Measurements from ENCODE around the gene NFIA.
"Not testable (repeated sequence)": the region's sequence is repeated elsewhere in the genome, so short reads cannot be mapped to it uniquely, and the experiment has no call there.

Gene NFIA

DNA sequence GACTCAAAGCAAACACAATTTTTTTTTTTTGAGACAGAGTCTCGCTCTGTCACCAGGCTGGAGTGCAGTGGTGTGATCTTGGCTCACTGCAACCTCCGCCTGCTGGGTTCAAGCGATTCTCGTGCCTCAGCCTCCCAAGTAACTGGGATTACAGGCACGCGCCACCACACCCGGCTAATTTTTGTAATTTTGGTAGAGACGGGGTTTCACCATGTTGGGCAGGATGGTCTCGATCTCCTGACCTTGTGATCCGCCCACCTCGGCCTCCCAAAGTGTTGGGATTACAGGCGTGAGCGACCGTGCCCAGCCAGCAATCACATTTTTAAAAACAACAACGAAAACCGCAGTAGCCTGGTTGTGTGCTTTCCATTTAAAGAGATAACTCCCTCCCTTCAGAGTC is 6.5 kb upstream of the NFIA start:
- not testable (repeated sequence) for H3K9me3 Mint-ChIP-seq; H3K36me3 Mint-ChIP-seq (ENCODE audit: low read depth); H3K27ac Mint-ChIP-seq; H3K4me3 Mint-ChIP-seq; DNase-seq (ENCODE audit: low spot score)
- Mint-ChIP-seq H3K4me1 (ENCODE audit: low read depth) (peaks cover 31% of the 10 kb centered on the region), H3K27me3 (ENCODE audit: low read depth) (peaks cover 43% of the 10 kb centered on the region)

DNA sequence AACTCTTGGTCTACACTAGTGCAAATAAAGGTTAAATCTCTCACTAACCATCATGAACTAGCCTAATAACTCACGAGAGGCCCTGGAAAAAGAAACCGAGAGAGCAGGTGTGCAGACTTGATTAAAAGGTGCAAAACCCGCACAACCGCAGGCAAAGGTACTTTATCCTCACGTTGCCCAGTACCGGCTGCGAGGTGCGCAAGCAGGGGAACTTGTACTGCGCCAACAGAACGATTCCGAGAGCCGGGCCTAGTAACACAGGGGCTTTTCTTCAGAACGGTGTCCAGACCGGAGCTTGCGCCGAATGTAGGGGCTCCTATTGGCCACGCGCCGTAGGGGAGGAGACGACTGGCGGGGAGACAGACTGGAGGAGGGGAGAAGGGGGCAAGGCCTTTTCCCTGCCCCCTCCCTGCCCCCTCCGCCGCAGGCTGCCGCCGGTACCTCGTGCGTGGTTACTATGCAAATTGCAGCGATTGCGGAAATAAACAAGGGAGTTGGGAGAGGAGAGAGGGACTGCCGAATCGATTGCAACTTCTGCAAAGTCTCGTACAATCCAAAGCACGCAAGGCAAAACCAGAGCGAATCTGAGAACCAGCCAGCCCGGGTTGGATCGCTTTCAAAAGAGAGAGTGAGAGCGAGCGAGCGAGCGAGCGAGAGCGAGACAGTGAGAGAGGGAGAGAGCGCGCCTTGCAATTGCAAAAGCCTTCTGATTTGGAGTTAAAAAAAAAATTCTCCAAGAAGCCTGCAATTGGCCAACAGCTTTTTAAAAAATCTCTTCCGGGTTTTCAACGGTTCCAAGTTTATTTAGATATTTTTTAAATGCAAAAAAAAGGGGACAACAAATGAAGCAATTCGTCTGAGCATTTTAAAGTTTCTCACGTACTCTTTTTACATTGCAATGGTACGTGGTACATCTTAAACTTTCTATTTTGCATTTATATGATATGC is 5.4 kb upstream of the NFIA start:
- H3K4me3 Mint-ChIP-seq, result peak overlapping the region; percentile 96
- peak overlapping the region; percentile 94 for H3K27ac Mint-ChIP-seq
- H3K4me1 Mint-ChIP-seq (ENCODE audit: low read depth), result peaks cover 37% of the 10 kb centered on the region
- DNase-seq (ENCODE audit: low spot score), result peak; percentile 50
- no peaks in the 10 kb centered on the region for H3K36me3 Mint-ChIP-seq (ENCODE audit: low read depth)
- peaks cover 46% of the 10 kb centered on the region for H3K27me3 Mint-ChIP-seq (ENCODE audit: low read depth)
- H3K9me3 Mint-ChIP-seq, result no peaks in the 10 kb centered on the region

DNA sequence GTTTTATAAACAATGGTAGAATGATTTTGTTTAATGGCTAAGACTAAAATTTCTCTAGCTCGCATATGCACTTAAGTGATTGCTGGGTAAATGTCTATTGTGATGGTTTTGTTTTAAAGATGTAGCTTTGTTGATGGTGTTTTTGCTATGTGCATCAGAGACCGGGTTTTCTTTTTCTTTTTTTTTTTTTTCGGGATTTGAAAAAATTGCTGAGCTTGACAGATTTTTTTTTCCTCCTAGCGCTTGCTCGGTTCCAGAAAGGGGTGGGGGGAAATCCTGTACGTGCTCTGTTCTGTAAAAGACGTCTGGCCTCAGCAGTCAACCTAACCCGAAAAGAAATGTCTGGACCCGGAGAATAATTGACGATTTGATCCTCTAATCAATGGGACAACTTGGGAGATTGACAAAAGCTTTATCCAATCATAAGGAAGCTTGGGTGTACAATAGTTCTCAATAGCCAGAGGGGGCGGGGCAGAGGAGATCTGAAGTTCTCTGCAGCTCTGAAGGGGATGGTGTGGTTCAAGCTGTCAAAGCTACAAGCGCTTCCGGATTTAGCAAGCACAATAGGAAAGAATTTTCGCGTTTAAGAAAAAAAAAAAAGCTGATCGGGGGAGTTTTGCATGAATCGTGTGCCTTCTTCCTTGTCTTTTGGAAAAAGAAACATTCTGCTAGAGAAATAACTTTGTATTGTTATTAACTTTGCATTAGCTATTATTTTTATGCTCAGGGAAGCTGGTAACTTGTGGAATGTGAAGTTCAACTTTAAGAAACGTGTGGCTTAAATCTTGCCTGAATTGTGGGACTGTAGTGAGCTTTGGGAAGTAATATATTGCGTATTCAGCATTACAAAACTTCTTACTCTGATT is 4.5 kb upstream of the NFIA start:
- H3K9me3 Mint-ChIP-seq, result no peaks in the 10 kb centered on the region
- H3K4me1 Mint-ChIP-seq (ENCODE audit: low read depth), result peaks cover 39% of the 10 kb centered on the region
- H3K27me3 Mint-ChIP-seq (ENCODE audit: low read depth), result peaks cover 51% of the 10 kb centered on the region
- H3K4me3 Mint-ChIP-seq, result peak overlapping the region; percentile 96
- H3K36me3 Mint-ChIP-seq (ENCODE audit: low read depth), result no peaks in the 10 kb centered on the region
- peak overlapping the region; percentile 94 for H3K27ac Mint-ChIP-seq
- DNase-seq (ENCODE audit: low spot score), result peak; percentile 82

DNA sequence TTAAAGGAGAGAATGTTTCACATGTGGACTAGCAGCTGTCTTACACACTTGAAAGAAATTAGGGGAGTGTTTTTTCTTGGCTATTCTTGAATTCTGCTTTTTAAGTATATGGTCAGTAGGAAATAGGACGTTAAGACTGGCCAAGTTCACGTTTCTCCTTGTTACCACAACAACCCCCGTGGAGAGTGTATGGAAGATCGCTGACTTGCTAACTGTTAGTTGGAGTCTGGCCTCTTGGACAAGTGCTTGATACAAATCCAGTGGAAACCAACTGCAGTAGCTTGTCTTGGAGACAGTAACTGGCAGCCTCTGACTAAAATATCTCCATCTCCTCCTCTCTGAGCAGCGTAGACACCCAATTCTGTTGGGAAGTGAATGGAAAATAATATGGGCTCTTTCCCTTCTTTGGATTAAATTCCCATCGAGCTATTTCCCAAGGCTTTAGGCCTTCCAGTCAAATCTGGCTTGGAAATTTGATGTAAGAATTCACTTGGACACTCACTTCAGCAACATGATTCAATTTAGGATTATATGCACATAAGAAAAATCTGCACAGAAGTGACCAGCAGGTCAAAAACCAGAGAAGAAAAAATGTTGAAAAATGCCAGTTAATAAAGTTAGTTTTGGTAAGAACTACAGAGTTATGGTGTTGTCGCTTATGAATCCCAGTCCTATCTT is 3.6 kb upstream of the NFIA start:
- Mint-ChIP-seq H3K4me3 (peak overlapping the region; percentile 96), H3K27ac (no peak overlapping the region), H3K9me3 (no peaks in the 10 kb centered on the region), H3K36me3 (ENCODE audit: low read depth) (no peaks in the 10 kb centered on the region), H3K4me1 (ENCODE audit: low read depth) (peaks cover 39% of the 10 kb centered on the region), H3K27me3 (ENCODE audit: low read depth) (peaks cover 49% of the 10 kb centered on the region)
- DNase-seq (ENCODE audit: low spot score), result no peak

DNA sequence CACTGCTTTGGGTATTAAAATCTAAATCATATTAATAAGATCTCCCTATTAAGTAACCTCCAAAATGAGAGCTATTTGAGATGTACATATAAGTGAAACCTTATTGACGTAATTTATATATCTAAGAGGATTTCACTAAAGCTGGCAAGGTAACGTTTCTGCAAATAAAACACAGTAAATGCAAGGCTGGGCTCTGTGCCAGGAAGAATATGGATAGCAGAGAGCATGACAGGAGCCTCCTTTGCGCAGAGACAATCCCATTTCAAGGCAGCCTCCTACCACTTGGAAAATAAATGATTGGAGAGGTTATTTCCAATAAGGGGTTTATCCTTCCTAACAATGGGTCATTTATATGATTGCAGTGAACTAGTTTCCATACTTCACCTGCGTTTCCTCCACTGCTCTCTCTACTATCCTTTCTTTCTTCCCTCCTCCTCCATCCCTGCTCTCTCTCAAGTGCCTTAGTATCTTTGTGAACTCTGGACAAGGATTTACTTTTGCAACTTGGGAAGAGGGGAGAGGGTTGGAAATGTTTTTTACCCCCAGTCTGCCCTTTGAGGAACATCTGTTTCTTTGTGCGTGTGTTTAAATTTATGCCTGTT is 3.0 kb upstream of the NFIA start:
- H3K27me3 Mint-ChIP-seq (ENCODE audit: low read depth), result peaks cover 56% of the 10 kb centered on the region
- H3K4me1 Mint-ChIP-seq (ENCODE audit: low read depth), result peaks cover 39% of the 10 kb centered on the region
- H3K27ac Mint-ChIP-seq, result no peak overlapping the region
- no peaks in the 10 kb centered on the region for H3K9me3 Mint-ChIP-seq
- no peak for DNase-seq (ENCODE audit: low spot score)
- H3K36me3 Mint-ChIP-seq (ENCODE audit: low read depth), result no peaks in the 10 kb centered on the region
- no peak overlapping the region for H3K4me3 Mint-ChIP-seq

DNA sequence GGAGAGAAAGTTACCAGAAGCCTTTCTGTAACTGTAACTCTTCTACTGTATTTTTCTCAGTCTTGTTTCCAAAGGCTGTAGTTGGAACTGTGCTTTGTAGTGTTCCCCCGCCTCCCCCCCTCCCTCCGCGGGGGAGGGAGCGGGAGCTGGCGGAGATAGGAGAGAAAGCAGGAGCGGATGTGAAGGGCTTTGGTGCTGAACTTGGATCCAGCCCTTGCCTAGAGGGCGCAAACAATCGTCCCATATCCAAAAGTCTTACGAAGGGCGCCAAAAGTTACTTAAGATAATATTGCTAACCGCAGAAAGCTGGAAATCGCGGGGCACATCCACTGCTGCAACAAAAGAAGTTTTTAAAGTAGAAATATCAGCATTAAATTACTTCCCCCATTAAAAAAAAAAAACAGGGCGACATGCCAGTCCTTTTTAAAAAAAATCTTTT is 2.4 kb upstream of the NFIA start:
- DNase-seq (ENCODE audit: low spot score), result no peak
- no peak overlapping the region for H3K27ac Mint-ChIP-seq
- H3K27me3 Mint-ChIP-seq (ENCODE audit: low read depth), result peaks cover 61% of the 10 kb centered on the region
- peaks cover 39% of the 10 kb centered on the region for H3K4me1 Mint-ChIP-seq (ENCODE audit: low read depth)
- H3K36me3 Mint-ChIP-seq (ENCODE audit: low read depth), result no peaks in the 10 kb centered on the region
- no peaks in the 10 kb centered on the region for H3K9me3 Mint-ChIP-seq
- H3K4me3 Mint-ChIP-seq, result peak overlapping the region; percentile 36

DNA sequence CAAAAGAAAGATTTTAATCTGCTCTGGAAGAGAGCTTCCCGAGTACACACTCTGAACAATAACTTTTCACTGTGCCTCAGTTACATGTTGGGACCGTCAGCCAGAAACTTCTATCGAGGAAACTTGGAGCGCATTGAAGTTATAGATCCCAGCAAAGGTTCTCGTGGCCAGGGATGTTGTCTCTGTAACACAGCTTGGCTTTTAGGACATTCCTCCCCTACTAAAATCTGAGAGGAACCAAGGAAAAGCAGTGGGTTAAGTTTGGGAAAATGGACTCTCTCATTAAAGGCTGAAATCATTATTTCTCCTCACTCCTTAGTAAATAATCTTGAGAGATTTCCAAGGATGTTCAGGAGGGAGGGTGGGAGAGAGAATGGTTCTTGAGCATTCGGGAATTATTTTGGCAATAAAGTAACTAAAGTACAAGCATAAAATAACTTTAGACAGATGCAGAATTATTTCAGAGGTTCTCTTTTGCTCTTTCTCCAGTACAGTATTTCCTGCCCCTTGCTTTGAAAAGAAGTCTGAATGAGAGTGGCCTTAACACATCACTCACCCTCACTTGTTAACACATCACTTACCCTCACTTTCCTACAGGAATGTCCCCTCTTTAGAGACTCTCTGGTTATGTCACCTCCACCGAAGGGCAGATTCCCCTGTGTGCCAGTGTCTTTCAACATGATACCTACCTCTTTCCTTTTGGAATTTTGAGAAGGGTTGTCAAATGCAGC is 1.8 kb upstream of the NFIA start:
- Mint-ChIP-seq H3K27me3 (ENCODE audit: low read depth) (peaks cover 67% of the 10 kb centered on the region), H3K4me1 (ENCODE audit: low read depth) (peaks cover 39% of the 10 kb centered on the region), H3K4me3 (peak overlapping the region; percentile 16), H3K36me3 (ENCODE audit: low read depth) (no peaks in the 10 kb centered on the region), H3K9me3 (no peaks in the 10 kb centered on the region), H3K27ac (no peak overlapping the region)
- no peak for DNase-seq (ENCODE audit: low spot score)

DNA sequence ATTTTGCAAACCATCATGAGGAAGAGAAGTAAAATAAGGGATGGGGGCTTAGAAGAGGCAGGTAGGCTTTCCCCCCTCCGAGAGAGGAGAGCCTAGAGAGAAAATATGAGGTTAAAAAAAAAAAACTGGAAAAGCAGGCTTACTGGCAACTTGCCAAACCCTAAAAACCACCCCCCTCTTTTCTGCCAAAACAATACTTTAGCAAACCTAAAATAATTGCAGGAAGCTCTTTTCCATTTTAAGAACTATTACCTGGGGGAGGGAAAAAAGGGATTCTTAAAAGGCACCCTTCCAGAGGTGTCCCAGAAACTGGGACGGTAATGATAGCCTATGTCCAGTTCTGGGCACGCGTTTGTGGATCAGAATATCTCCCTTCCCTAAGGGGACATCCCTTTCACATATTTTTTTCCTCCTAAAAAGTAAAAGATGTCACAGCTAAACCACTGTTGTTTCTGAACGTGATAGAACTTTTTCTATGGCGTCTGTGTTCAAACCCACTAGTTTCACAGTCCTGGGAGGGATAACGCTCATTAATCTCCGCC is 1.1 kb upstream of the NFIA start:
- Mint-ChIP-seq H3K9me3 (no peaks in the 10 kb centered on the region), H3K27ac (no peak overlapping the region), H3K4me1 (ENCODE audit: low read depth) (peaks cover 39% of the 10 kb centered on the region), H3K4me3 (peak overlapping the region; percentile 72), H3K27me3 (ENCODE audit: low read depth) (peaks cover 72% of the 10 kb centered on the region), H3K36me3 (ENCODE audit: low read depth) (no peaks in the 10 kb centered on the region)
- DNase-seq (ENCODE audit: low spot score), result peak; percentile 32

DNA sequence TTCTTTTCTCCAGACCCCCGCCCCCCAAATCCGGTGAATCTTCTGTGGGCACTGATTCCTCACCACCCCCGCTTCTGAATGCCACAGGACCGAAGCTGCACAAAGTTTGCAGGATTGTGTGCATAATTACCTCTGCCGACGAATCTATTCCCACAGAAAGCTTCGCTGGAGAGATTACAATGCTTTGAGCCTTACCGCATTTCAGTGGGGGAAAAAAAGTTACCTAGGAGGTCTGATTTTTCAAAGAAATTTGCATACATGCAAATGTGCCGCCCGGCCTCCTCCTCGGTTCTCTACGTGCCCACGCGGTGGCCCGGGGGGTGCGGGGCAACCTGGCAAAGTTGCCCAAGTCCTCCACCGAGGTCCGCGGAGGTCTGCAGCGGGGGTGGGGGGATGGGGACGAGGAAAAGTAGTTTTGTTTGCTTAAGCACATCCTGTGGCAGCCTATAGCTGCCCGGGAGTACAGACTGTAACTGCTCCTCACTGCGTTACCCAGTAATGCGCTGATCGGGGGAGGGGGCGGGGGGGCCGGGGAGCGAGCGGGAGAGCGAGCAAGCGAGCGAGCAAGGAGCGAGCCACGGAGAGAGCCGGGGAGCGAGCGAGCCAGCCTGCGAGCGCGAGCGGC is 563 bp upstream of the NFIA start:
- peak overlapping the region; percentile 72 for H3K4me3 Mint-ChIP-seq
- H3K4me1 Mint-ChIP-seq (ENCODE audit: low read depth), result peaks cover 34% of the 10 kb centered on the region
- no peaks in the 10 kb centered on the region for H3K9me3 Mint-ChIP-seq
- H3K27me3 Mint-ChIP-seq (ENCODE audit: low read depth), result peaks cover 73% of the 10 kb centered on the region
- H3K27ac Mint-ChIP-seq, result no peak overlapping the region
- DNase-seq (ENCODE audit: low spot score), result no peak
- no peaks in the 10 kb centered on the region for H3K36me3 Mint-ChIP-seq (ENCODE audit: low read depth)

DNA sequence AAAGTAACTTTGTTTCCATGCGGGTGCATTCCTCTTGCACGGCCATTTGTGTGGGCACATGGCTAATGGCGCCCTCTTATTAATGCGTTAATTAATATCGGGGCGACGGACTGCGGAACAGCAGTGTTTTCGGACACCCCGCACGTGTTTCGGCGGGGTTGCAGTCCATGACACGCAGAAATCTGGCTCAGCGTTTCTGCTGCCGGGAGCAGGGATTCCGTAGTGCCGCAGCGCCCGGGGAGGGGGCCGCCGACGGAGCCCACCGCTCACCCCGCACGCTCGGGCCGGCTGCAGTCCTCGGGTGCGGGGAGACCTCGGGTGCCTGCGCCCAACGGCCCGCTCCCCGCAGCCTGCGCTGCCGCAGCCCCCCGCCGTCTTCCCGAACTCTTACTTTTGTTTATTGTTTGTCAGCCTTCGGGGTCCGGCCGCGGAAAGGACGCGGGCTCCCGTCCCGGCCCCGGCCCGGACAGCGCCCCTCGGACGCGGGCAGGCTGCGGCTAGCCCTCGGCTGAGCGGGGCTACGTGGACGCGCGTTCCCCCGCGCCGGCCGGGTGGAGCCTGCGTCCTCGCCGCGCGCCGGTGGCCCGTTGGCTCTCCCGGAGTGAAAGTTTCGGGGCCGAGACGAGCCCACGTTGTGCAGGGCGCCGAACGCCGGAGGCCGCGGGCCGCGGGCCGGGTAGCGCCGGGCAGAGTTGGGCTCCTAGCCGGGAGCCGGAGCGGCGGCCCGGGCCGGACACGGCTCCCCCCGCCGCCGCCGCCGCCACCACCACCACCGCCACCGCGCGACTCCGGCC is 849 bp downstream of the NFIA start:
- DNase-seq (ENCODE audit: low spot score), result no peak
- peak overlapping the region; percentile 64 for H3K4me3 Mint-ChIP-seq
- no peaks in the 10 kb centered on the region for H3K9me3 Mint-ChIP-seq
- no peaks in the 10 kb centered on the region for H3K36me3 Mint-ChIP-seq (ENCODE audit: low read depth)
- peaks cover 80% of the 10 kb centered on the region for H3K27me3 Mint-ChIP-seq (ENCODE audit: low read depth)
- H3K27ac Mint-ChIP-seq, result no peak overlapping the region
- peaks cover 23% of the 10 kb centered on the region for H3K4me1 Mint-ChIP-seq (ENCODE audit: low read depth)

DNA sequence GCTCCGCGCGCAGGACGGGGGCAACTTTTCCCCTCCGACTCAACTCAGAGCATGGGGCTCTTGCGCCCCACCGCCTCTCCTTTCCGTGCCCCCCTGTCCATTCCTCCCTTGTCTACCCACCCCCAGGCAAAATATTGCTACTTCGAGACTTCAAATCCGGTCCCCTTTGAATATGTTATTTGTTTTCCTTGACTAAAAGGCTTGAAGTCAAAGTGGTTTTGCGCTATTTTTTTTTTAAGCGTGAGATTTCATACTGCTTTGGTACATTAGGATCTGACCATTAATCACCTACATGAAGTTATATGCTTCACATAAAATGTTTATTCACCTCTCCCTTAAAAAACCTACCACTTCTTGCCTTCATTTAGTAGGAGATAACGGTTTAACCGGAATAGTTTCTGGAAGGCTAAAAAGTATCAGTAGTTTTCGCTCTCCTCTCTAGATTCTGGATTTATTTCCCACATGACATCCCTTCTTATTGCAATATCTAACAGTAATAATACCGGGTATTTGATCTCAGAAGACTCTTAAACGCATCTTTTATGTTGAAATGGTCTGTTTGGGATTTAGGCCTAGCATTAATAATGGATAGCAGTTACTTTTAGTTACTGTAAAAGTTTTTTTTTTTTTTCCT is 1.6 kb downstream of the NFIA start:
- H3K9me3 Mint-ChIP-seq, result no peaks in the 10 kb centered on the region
- no peaks in the 10 kb centered on the region for H3K36me3 Mint-ChIP-seq (ENCODE audit: low read depth)
- H3K4me1 Mint-ChIP-seq (ENCODE audit: low read depth), result peaks cover 20% of the 10 kb centered on the region
- H3K27ac Mint-ChIP-seq, result no peak overlapping the region
- DNase-seq (ENCODE audit: low spot score), result no peak
- peak overlapping the region; percentile 78 for H3K4me3 Mint-ChIP-seq
- H3K27me3 Mint-ChIP-seq (ENCODE audit: low read depth), result peaks cover 78% of the 10 kb centered on the region
